Measurements from ENCODE around the gene CERS6. TPM values are rescaled to one million over a fixed set of nuclear protein-coding genes. Genes with fewer than 3 reads are reported as not detected.

Gene CERS6
- total RNA-seq, 2 donors from 2014 or later, result 13.7 to 15.8 TPM

DNA sequence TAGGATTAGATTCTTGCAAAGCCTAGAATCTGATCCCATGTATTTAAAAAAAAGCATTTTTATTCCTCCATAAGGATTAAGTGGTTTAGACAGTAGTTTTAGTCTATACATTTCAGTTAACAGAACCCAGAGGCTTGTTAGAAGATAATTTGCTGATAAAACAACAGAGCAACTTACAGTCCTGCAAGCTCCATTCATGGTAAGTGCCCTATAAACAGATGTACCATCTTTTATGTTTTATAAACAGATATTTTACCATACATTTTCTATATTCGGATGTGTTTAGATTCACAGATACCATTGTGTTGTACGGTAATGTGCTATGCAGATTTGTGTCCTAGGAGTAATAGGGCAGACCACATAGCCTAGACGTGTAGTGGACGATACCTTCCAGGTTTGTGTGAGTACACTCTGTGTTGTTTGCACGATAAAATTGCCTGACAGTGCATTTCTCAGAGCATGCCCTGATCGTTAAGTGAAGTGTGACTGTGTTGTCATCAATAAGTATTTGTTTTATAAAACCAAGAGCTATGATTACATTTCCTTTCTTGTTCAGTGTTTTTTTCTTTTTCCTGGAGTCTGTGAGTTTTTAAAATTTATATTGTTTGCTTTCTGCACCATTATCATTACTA lies 54.2 kb downstream of the CERS6 start:
- H3K36me3 ChIP-seq, result no peaks in the 10 kb centered on the region

GRCh38 chr2:168514692-168515091 lies 58.6 kb downstream of the CERS6 start:
- Histone ChIP-seq H3K27me3 (replicated peaks; ENCODE audit: insufficient read depth) (no peaks in the 10 kb centered on the region), H3K36me3 (no peaks in the 10 kb centered on the region), H3K4me1 (ENCODE audit: control insufficient read depth in 1 of 2, low read depth in 2 of 2) (peaks cover 16 to 40% of the 10 kb centered on the region in 2 donors), H3K9me3 (no peaks in the 10 kb centered on the region), H3K4me3 (no peak overlapping the region), H3K27ac (no peak overlapping the region)
- ATAC-seq (ENCODE audit: insufficient number of reproducible peaks, low FRiP score, low read depth), result no peak
- TF ChIP-seq, protein P1, sequence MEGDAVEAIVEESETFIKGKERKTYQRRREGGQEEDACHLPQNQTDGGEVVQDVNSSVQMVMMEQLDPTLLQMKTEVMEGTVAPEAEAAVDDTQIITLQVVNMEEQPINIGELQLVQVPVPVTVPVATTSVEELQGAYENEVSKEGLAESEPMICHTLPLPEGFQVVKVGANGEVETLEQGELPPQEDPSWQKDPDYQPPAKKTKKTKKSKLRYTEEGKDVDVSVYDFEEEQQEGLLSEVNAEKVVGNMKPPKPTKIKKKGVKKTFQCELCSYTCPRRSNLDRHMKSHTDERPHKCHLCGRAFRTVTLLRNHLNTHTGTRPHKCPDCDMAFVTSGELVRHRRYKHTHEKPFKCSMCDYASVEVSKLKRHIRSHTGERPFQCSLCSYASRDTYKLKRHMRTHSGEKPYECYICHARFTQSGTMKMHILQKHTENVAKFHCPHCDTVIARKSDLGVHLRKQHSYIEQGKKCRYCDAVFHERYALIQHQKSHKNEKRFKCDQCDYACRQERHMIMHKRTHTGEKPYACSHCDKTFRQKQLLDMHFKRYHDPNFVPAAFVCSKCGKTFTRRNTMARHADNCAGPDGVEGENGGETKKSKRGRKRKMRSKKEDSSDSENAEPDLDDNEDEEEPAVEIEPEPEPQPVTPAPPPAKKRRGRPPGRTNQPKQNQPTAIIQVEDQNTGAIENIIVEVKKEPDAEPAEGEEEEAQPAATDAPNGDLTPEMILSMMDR (IDR thresholded peaks at IDR 0.05), result no peak
- DNase-seq (ENCODE audit: low spot score), result no peak

More for the DNA sequence above, 54.2 kb downstream of the CERS6 start:
- TF ChIP-seq, protein P1 (IDR thresholded peaks at IDR 0.05), result no peak
- H3K27me3 ChIP-seq (replicated peaks; ENCODE audit: insufficient read depth), result no peaks in the 10 kb centered on the region
- H3K27ac ChIP-seq, result no peak overlapping the region
- DNase-seq (ENCODE audit: low spot score) (no peak), ATAC-seq (ENCODE audit: insufficient number of reproducible peaks, low FRiP score, low read depth) (no peak)
- peaks cover 11 to 20% of the 10 kb centered on the region in 2 donors for H3K4me1 ChIP-seq (ENCODE audit: control insufficient read depth in 1 of 2, low read depth in 2 of 2)
- no peaks in the 10 kb centered on the region for H3K9me3 ChIP-seq
- no peak overlapping the region for H3K4me3 ChIP-seq

DNA sequence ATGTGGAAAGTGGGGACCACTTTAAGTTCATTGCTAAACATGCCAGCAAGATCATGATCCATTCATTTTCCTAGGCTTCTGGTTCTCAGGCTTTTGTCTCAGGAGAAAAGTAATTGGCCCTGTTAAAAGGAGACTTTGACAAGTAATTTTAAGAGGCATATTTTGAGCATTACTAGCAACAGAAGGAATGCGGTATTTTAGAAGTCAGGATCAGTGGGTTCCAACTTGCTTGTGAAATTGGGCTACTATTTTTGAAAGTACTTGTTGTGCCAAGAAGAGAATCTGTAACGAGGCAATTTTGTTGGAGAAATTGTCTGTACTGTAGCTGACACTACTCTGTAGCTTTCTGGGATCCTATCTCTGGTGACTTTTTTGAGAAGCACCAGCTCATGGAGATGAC lies 59.4 kb downstream of the CERS6 start:
- Histone ChIP-seq H3K9me3 (no peaks in the 10 kb centered on the region), H3K4me3 (no peak overlapping the region), H3K36me3 (no peaks in the 10 kb centered on the region), H3K27me3 (replicated peaks; ENCODE audit: insufficient read depth) (no peaks in the 10 kb centered on the region), H3K4me1 (ENCODE audit: control insufficient read depth in 1 of 2, low read depth in 2 of 2) (peaks cover 16 to 40% of the 10 kb centered on the region in 2 donors), H3K27ac (peak overlapping the region in 1 of 2 donors; percentile 25)
- TF ChIP-seq, protein P1 (IDR thresholded peaks at IDR 0.05), result no peak
- DNase-seq (ENCODE audit: low spot score) (no peak), ATAC-seq (ENCODE audit: insufficient number of reproducible peaks, low FRiP score, low read depth) (peak; percentile 82)

- no peak for ATAC-seq (ENCODE audit: insufficient number of reproducible peaks, low FRiP score, low read depth)
- TF ChIP-seq, protein P1 (IDR thresholded peaks at IDR 0.05), result no peak
- DNase-seq (ENCODE audit: low spot score), result no peak
- Histone ChIP-seq H3K4me3 (no peak overlapping the region), H3K4me1 (ENCODE audit: control insufficient read depth in 1 of 2, low read depth in 2 of 2) (peaks cover 16 to 40% of the 10 kb centered on the region in 2 donors), H3K27me3 (replicated peaks; ENCODE audit: insufficient read depth) (no peaks in the 10 kb centered on the region), H3K9me3 (no peaks in the 10 kb centered on the region), H3K27ac (peak overlapping the region in 1 of 2 donors; percentile 45), H3K36me3 (no peaks in the 10 kb centered on the region)
These were observed 61.7 kb downstream of the CERS6 start for GRCh38 chr2:168517816-168518215.

DNA sequence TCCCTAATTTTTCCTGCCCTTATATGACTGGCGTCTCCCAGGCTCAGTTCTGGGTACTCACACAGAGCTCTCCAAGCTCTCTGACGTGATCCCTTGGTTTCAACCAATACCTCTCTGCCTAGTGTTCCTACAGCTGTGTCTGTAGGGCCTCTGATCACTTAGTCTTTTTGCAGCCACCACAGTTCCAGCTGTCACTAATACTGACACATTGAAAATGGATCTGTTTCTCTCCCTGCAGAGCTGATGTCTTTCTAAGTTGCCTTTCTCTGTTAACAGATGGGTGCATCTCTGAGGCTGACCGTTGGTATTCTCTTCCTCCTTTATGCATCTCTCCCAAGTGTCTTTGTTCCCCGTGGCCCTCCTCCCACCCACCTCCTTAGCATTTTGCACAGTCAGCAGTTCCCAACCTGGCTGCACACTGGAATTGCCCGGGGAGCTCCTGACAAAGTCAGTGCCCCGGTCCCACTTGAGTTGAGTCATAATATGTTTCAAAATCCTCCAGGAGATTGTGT lies 62.5 kb downstream of the CERS6 start:
- Histone ChIP-seq H3K27me3 (replicated peaks; ENCODE audit: insufficient read depth) (no peaks in the 10 kb centered on the region), H3K36me3 (no peaks in the 10 kb centered on the region), H3K9me3 (no peaks in the 10 kb centered on the region), H3K4me3 (peak overlapping the region; percentile 30), H3K4me1 (ENCODE audit: control insufficient read depth in 1 of 2, low read depth in 2 of 2) (peaks cover 16 to 35% of the 10 kb centered on the region in 2 donors), H3K27ac (peak overlapping the region in 1 of 2 donors; percentile 45)
- TF ChIP-seq, protein P1 (IDR thresholded peaks at IDR 0.05), result no peak
- ATAC-seq (ENCODE audit: insufficient number of reproducible peaks, low FRiP score, low read depth) (no peak), DNase-seq (ENCODE audit: low spot score) (no peak)
